IPS DF 19.7 (cell line): ENCODE results near the gene FGD2.

Experiments used
- DNase-seq: peaks from one replicate; pipeline ENCODE4 v3.0.0-alpha.2; 2013; ENCODE audit warnings: low read depth, low spot score

The FGD2 gene

GRCh38 chr6:37017606-37018197 is 12.2 kb downstream of the FGD2 start:
- DNase-seq = no peak

- DNase-seq = no peak
These were observed 13.0 kb downstream of the FGD2 start for GRCh38 chr6:37018198-37019064.

- no peak for DNase-seq
These were observed 13.6 kb downstream of the FGD2 start for GRCh38 chr6:37019065-37019450.

GRCh38 chr6:37020381-37020780 is 14.9 kb downstream of the FGD2 start:
- no peak for DNase-seq

GRCh38 chr6:37020812-37021211 is 15.4 kb downstream of the FGD2 start:
- DNase-seq = no peak

GRCh38 chr6:37021356-37022129 is 16.1 kb downstream of the FGD2 start:
- no peak for DNase-seq

- DNase-seq = no peak
These were observed 16.8 kb downstream of the FGD2 start for GRCh38 chr6:37022135-37022863.

- no peak for DNase-seq
These were observed 19.3 kb downstream of the FGD2 start for GRCh38 chr6:37024656-37025337.

- DNase-seq = no peak
These were observed 20.4 kb downstream of the FGD2 start for GRCh38 chr6:37025621-37026466.

GRCh38 chr6:37027036-37027720 is 21.7 kb downstream of the FGD2 start:
- no peak for DNase-seq

GRCh38 chr6:37027811-37028469 is 22.5 kb downstream of the FGD2 start:
- DNase-seq = no peak

- DNase-seq = no peak
These were observed 24.0 kb downstream of the FGD2 start for GRCh38 chr6:37029249-37029971.

- no peak for DNase-seq
These were observed 25.1 kb downstream of the FGD2 start for GRCh38 chr6:37030599-37030998.

GRCh38 chr6:37032239-37032638 is 26.8 kb downstream of the FGD2 start:
- DNase-seq = no peak

GRCh38 chr6:37033255-37033654 is 27.8 kb downstream of the FGD2 start:
- DNase-seq = no peak

- DNase-seq = no peak
These were observed 28.7 kb downstream of the FGD2 start for GRCh38 chr6:37033819-37034795.

- no peak for DNase-seq
These were observed 30.7 kb downstream of the FGD2 start for GRCh38 chr6:37036146-37036545.
